Mammary epithelial cell (primary cell): Measurements from ENCODE around the gene LRP8.

Experiments used
- CTCF ChIP-seq, 2 donors: IDR thresholded peaks in 1 of 2; conservative IDR thresholded peaks in 1 of 2; 2 replicates each; pipeline ENCODE4 v1.5.1; 2011 to 2012; ENCODE audit warnings: inconsistent platforms in 2 of 2, low read length in 2 of 2, mild to moderate bottlenecking in 2 of 2, control low read depth in 1 of 2, low read depth in 1 of 2; ENCODE audit not compliant: insufficient read depth in 1 of 2; ENCODE audit errors: extremely low read depth in 1 of 2
- EZH2 ChIP-seq: IDR thresholded peaks from 2 replicates; pipeline ENCODE4 v1.6.1; 2012; ENCODE audit warnings: low read length, inconsistent platforms, borderline replicate concordance

GRCh38 chr1:53354119-53354518 lies 26.2 kb upstream of the LRP8 start:
- TF ChIP-seq CTCF (conservative IDR thresholded peaks at IDR 0.05 in 1 of 2, IDR thresholded peaks at IDR 0.05 in 1 of 2; ENCODE audit: extremely low read depth in 1 of 2, insufficient read depth in 1 of 2, low read depth in 1 of 2, low read length in 2 of 2) (no peak), EZH2 (no peak)
